Measurements from ENCODE around the gene PDCD4.

PDCD4 gene

DNA sequence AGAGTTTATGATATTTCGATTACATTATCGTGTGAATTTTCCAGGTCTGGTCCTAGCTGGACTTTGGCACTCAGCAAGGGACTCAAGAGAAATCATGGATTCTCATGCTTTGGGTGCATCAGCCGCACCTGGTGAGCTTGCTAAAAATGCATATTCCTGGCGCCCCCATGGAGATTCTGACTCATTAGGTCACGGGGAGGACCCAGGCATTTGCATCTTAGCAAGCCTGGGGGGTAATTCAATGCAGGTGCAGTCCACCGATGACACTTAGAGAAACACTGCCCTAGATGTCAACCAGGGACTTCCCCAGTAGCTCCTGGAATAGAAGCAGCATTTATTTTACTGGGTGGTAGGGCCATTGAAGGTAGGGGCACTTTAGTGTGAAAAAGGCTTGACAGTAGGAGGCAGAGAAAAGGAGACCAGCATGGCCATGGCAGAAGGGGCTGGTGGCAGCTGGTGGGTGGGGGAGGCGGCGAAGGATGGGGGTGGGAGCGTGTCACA, 29.9 kb upstream of the PDCD4 start:
- no peak for DNase-seq (ENCODE audit: low spot score)
- POLR2A ChIA-PET (ENCODE audit: low non-redundant PET): no interaction called here

DNA sequence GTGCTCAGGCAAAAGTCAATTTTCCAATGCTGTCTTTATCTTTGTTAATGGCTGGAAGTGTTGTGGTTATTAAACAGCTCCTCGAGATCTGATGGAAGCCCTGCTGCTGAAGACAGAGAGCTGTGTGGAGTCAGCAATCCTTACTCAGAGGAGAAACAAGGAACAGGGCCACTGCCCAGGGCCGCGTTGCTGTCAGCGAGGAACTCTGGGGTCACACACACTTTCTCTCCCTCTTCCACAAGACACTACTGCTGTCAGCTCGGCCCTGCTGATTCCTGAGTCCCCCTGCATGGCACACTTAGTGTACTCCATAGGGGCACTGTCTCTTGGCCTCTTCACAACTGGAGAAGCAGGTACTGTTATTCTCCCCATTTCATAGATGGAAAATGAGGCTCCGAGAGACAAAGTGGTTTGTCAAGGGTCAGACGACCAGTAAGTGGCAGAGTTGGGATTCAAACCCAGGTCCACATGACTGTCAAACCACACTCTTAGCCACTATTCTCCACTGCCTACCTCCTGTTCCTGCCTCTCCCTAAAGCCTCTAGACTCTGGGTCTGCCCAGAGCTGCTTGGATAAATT, 29.3 kb upstream of the PDCD4 start:
- TF ChIP-seq, protein P1, sequence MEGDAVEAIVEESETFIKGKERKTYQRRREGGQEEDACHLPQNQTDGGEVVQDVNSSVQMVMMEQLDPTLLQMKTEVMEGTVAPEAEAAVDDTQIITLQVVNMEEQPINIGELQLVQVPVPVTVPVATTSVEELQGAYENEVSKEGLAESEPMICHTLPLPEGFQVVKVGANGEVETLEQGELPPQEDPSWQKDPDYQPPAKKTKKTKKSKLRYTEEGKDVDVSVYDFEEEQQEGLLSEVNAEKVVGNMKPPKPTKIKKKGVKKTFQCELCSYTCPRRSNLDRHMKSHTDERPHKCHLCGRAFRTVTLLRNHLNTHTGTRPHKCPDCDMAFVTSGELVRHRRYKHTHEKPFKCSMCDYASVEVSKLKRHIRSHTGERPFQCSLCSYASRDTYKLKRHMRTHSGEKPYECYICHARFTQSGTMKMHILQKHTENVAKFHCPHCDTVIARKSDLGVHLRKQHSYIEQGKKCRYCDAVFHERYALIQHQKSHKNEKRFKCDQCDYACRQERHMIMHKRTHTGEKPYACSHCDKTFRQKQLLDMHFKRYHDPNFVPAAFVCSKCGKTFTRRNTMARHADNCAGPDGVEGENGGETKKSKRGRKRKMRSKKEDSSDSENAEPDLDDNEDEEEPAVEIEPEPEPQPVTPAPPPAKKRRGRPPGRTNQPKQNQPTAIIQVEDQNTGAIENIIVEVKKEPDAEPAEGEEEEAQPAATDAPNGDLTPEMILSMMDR (conservative IDR thresholded peaks at IDR 0.05; ENCODE audit: low read depth): no peak
- POLR2A ChIA-PET (ENCODE audit: low non-redundant PET): no interaction called here
- DNase-seq (ENCODE audit: low spot score): no peak
- no peak overlapping the region for H3K27ac ChIP-seq
- CTCF ChIA-PET: interaction anchor here (0.6 to 0.7 kb wide), 2 partner anchors 9 to 88 kb away, joined by 3 to 5 read pairs; no protein-coding TSS in a partner anchor

More for the DNA sequence above, 29.9 kb upstream of the PDCD4 start:
- CTCF ChIA-PET: interaction anchor here (0.7 kb wide), 1 partner anchor 9 kb away, joined by 5 read pairs; no protein-coding TSS in a partner anchor
- H3K27ac ChIP-seq: no peak overlapping the region
- TF ChIP-seq, protein P1 (conservative IDR thresholded peaks at IDR 0.05; ENCODE audit: low read depth): no peak

DNA sequence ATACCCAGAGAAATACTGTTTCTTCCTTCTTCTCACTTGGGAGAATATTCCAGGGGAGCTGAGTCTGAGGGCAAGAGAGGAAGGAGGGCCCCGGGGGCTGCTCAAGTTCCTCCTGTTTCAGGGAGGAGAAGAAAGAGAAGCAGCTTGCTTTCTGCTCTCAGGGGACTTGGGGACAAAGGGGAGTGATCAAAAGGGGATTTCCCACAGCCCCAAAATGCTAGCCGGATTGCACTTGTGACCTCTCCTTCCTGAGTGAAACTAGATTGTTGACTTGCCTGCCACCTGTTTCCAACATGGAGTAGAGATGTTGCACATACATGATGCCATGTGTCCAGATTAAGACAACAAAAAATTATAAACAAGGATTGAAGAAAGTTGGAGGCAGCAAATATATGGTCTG, 28.7 kb upstream of the PDCD4 start:
- DNase-seq (ENCODE audit: low spot score): no peak
- TF ChIP-seq, protein P1 (conservative IDR thresholded peaks at IDR 0.05; ENCODE audit: low read depth): no peak
- ChIA-PET POLR2A (ENCODE audit: low non-redundant PET) (no interaction called here), CTCF (interaction anchor here (0.6 kb wide), 1 partner anchor 724 kb away, joined by 3 read pairs; no protein-coding TSS in a partner anchor)
- no peak overlapping the region for H3K27ac ChIP-seq

DNA sequence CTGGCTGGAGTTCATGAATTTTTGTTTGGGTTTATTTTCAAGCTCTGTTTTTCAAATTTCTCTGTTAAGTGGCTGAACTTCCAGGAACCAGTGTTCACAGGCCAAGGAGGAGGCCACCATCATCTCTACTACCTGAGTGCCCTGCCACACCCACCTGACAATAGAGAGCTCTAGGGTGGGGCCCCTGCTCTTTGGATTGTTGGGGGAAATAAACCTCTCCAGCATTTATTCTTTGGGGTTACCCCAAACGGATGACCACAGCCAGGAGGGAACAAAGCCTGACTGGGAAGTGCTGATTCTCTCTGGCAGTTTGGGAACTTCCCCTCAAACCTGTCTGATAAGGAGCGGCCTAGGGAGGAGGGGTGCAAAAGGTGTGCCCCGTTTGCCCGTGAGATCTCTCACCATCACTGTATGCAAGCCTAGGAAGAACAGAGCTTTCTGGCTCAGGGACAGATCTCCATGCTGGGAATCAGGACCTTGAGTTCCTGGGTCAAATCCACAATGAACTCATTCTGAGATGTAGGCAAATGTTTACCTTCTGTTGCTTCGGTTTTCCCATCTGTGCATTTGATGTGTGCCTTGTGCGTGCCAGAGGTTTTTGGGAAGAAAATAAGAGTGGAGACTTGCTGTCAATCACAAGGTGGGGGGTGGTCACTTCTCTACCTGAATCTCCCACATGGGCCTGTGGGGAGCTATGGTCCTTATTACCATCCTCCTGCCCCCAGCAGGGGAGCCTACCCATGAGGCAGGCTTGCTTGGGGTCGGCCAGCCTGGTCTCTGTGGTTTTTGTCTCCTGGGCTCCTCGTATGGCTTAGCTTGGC, 27.7 kb upstream of the PDCD4 start:
- ChIA-PET POLR2A (ENCODE audit: low non-redundant PET) (no interaction called here), CTCF (interaction anchor here (0.6 kb wide), 2 partner anchors 630 to 1297 kb away, joined by 3 to 7 read pairs; no protein-coding TSS in a partner anchor)
- TF ChIP-seq, protein P1 (conservative IDR thresholded peaks at IDR 0.05; ENCODE audit: low read depth): no peak
- H3K27ac ChIP-seq: no peak overlapping the region
- no peak for DNase-seq (ENCODE audit: low spot score)

DNA sequence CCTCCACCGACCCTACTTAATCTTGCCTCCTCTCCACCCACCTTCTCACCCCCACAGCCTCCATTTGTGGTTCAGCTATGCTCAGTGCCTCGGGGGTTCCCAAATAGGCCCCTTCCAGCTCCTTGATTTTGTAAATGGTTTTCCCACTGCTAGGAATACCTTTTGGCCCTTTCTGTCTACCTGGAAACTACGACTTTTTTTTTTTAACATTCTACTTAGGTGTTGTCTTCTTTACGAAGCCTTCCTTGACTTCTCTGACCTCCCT, 27.2 kb upstream of the PDCD4 start:
- no peak for DNase-seq (ENCODE audit: low spot score)
- no peak overlapping the region for H3K27ac ChIP-seq
- TF ChIP-seq, protein P1 (conservative IDR thresholded peaks at IDR 0.05; ENCODE audit: low read depth): no peak
- POLR2A ChIA-PET (ENCODE audit: low non-redundant PET): no interaction called here
- CTCF ChIA-PET: interaction anchor here (0.6 kb wide), 1 partner anchor 630 kb away, joined by 7 read pairs; no protein-coding TSS in a partner anchor

DNA sequence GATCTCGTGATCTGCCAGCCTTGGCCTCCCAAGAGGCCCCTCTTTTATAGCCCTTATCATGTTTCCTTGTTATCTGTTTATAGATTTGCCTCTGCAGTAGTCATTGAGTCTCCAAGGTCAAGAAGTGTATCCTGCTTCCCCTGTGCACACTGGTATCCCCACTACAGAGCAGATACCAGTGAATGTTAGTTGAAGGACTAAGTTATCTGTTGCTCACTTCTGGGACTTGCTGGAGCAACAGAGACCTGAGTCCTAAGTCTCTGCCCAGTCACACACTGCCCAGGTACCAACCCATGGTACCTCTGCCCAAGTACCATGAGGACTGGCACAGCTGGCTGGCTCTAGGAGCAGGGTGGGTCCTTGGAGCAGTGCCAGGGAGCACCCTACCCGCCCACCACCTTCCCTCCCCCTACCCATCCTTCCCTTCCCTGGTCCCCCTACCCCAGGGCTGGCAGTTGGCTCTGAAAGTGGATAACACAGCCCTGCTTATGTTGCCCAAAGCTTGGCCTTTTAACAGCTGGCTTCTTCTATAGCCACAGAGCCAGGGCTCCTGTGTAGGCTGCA, 26.5 kb upstream of the PDCD4 start:
- DNase-seq (ENCODE audit: low spot score): no peak
- CTCF ChIA-PET: no interaction called here
- TF ChIP-seq, protein P1 (conservative IDR thresholded peaks at IDR 0.05; ENCODE audit: low read depth): no peak
- POLR2A ChIA-PET (ENCODE audit: low non-redundant PET): no interaction called here
- H3K27ac ChIP-seq: no peak overlapping the region; the same call in 1 of the 2 replicates
